IPS-11a (cell line): Measurements from ENCODE around the gene GLTPD2.

Source experiments
- H3K4me3 ChIP-seq: one replicate; pipeline ENCODE4 v1.5.1; 2013; ENCODE audit warnings: low read depth, low read length, control low read depth

Gene GLTPD2

DNA sequence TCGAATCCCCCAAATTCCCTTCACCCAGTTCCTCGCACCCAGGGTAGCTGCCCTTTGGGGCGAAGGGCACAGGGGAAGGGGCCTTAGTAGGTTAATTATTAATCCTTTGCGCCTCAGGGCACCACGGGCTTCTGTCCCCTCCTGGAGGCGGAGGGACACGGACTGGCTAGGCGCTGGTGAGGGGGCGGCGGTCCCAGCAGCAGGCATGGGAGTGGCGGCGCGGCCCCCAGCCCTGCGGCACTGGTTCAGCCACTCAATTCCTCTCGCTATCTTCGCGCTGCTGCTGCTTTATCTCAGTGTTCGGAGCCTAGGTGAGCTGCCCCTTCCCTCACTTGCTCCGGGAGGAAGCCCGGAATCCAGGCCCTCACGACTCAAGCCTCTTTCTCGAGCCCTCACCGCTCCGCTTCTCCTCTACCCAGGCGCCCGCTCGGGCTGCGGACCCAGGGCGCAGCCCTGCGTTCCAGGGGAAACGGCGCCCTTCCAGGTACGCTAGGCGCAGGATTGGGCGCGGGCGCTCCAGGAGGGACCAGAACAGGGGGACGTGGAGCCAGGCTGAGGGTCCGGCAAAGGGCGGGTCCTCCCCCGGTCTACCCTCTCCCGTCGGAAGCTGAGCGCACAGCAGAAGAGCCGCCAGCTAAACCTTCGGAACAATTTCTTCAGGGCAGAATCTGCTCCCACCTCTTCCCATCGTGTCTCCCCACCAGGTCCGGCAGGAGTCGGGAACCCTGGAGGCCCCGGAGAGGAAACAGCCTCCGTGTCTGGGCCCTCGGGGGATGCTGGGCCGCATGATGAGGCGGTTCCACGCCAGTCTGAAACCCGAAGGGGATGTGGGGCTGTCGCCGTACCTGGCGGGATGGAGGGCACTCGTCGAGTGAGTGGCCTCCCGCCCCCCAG is at the start of gene GLTPD2:
GLTPD2 (plus strand) TSS at position 158 of the 894 bp plus-strand sequence; CDS start at position 206, 48 bp downstream.
- peak within 1 kb of the TSS; percentile 69 for H3K4me3 ChIP-seq

GRCh38 chr17:4739122-4740024 is 49.4 kb upstream of the GLTPD2 start, which contains the start of the genes CXCL16 and ZMYND15:
CXCL16 (minus strand) TSS chr17:4739928; CDS start chr17:4739339, 589 bp downstream.
ZMYND15 (plus strand) TSS chr17:4739833; CDS start chr17:4740549, 716 bp downstream.
- peak within 1 kb of the TSS; percentile 53 for H3K4me3 ChIP-seq

- peak overlapping the region; percentile 53 for H3K4me3 ChIP-seq
Measured at GRCh38 chr17:4740025-4740351, 48.8 kb upstream of the GLTPD2 start.

DNA sequence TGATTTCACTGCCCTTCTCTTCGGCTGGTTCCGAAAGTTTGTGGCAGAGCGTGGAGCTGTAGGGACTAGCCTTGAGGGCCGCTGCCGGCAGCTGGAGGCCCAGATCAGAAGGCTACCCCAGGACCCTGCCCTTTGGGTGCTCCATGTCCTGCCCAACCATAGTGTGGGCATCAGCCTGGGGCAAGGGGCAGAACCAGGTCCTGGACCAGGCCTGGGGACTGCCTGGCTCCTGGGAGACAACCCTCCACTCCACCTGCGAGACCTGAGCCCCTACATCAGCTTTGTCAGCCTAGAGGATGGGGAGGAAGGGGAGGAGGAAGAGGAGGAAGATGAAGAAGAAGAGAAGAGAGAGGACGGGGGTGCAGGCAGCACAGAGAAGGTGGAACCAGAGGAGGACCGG is 48.2 kb upstream of the GLTPD2 start:
- H3K4me3 ChIP-seq: no peak overlapping the region

DNA sequence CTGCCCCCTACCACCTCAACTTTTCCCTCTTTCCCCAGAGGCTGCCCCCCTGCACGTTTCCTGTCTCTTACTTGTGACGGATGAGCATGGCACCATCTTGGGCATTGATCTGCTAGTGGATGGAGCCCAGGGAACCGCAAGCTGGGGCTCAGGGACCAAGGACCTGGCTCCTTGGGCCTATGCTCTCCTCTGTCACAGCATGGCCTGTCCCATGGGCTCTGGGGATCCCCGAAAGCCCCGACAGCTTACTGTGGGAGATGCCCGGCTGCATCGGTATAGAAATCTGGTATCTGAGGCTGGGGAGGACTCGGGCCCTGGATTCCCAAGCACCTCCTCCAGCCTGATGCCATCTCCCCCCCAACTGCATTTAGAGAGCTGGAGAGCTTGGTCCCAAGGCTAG is 47.2 kb upstream of the GLTPD2 start:
- no peak overlapping the region for H3K4me3 ChIP-seq

DNA sequence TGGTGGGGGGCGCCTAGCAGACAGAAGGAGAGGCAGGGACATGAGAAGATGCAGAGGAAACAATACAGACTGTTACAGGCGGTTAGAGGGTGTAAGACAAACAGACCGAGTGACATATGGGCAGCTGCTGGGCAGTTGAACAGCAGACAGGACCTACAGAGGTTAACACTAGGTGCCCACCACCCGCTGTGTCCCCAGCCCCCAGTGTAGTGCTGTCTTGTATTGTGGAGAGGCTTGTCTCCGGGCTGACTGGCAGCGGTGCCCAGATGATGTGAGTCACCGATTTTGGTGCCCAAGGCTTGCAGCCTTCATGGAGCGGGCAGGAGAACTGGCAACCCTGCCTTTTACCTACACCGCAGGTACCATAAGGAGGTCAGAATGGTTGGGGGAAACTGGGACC is 46.6 kb upstream of the GLTPD2 start:
- H3K4me3 ChIP-seq: no peak overlapping the region

DNA sequence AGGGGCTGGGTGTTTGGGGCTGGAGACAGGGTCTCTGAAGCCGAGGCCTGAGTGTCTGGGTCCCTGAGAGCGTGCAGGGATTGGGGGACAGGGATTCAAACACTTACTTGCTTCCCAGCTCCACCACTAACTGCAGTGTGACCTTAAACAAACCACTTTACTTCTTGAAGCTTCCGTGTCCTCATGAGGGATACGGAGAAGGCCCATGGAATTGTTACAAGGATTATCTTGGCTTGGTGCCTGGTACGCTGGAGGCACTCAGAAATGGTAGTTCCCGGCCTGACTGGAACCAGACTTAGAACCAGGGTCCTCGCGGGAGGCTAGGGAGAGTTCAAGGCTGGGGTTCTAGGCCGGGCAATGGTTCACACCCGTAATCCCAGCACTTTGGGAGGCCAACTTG is 46.1 kb upstream of the GLTPD2 start:
- H3K4me3 ChIP-seq: no peak overlapping the region

DNA sequence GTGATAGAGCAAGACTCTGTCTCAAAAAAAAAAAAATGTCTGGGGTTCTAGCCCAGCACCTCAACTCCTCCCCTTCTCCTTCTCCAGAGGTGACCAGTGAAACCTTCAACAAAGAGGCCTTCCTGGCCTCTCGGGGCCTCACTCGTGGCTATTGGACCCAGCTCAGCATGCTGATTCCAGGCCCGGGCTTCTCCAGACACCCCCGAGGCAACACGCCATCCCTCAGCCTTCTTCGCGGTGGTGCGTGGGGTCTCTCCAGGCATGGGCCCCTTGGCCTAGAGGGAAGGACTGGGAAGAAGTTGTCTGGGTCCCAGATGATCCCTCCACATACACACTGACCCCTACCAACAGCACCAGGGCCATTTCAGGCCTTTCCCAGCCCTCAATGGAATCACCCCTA is 45.5 kb upstream of the GLTPD2 start:
- H3K4me3 ChIP-seq: no peak overlapping the region

DNA sequence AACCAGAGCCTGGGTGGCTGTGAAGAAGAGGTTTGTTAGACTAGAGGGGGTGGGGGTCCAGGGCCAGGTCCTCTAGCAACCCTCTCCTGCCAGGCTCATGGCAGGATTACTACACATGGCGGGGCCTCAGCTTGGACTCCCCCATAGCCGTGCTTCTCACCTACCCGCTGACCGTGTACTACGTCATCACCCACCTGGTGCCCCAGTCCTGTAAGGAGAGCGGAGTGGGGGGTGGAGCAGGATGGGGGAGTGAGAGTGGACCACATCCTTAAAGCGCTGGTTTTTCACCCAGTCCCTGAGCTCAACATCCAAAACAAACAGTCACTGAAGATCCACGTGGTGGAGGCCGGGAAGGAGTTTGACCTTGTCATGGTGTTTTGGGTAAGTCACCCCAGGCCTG is 44.9 kb upstream of the GLTPD2 start:
- H3K4me3 ChIP-seq: no peak overlapping the region

DNA sequence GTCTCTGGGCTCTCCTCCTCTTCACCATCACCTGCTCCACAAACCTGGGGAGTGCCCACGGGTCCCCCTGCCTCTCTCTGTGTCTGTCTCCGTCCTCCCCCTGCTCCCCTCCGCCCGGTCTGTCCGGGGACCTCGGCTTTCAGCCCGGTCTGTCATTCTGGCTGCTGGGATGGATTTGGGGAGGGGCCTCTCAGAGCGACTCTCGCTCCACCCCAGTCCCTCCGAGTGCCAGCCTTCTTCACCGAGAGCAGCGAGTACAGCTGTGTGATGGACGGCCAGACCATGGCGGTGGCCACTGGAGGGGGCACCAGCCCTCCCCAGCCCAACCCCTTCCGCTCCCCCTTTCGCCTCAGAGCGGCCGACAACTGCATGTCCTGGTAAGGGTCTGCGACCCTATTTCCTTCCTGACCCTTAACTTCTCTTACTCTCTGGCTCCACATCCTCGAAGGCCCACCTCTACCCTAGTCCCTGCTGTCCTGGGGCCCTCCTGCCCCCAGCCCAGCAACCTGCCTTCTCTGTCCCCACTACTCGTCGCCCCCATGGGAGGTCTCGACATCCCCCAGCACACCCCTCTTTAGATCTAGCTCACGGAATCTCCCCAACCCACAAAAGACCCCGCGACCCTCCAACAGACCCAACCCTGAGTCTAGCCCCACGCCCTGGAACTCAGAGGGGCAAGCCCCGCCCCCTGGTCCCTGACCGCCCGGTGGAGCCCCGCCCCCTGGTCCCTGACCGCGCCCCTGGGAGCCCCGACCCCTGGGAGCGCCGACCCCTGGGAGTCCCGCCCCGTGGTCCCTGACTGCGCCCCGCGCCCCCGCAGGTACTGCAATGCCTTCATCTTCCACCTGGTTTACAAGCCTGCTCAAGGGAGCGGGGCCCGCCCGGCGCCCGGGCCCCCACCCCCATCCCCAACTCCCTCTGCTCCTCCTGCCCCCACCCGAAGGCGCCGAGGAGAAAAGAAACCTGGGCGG is 43.5 kb upstream of the GLTPD2 start:
- peak overlapping the region; percentile 40 for H3K4me3 ChIP-seq

GRCh38 chr17:4747847-4748246 is 40.9 kb upstream of the GLTPD2 start:
- H3K4me3 ChIP-seq: no peak overlapping the region

GRCh38 chr17:4748686-4749085 is 40.1 kb upstream of the GLTPD2 start:
- H3K4me3 ChIP-seq: no peak overlapping the region

- H3K4me3 ChIP-seq: no peak overlapping the region
Measured at GRCh38 chr17:4750606-4751005, 38.2 kb upstream of the GLTPD2 start.

DNA sequence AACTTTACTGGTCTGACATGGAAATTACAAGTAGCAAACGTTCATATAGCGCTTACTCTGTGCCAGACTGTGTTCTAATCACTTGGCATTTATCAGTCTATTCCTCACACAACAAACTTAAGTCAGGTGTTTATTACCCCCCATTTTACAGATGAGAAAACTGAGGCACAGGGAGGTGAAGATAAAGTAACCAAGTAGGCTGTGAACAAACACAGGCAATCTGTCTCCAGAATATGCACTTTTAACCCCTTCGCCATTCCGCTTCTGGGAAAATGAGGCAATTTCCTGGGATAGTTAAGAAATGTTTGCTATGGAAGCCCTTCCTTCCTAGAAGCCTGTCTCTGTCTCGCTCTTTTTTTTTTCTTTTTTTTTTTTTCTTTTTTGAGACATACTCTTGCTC is 36.8 kb upstream of the GLTPD2 start:
- H3K4me3 ChIP-seq: no peak overlapping the region

DNA sequence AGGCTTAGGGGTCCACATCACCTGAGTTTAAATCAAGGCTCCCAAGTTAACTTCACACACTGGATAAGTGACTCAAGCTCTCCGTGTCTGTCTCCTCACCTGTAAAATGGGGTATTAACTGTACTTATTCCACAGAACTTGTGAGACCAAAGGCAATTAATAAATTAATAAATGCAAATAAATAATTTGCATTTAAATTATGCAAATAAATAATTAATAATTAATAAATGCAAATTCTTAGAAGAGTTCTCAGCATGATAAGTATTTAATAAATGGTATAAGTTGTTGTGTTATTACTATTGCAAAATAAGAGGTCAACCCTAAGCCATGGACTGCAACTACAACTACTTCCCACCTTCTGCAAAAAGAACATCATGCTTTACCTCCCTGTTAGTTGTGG is 35.4 kb upstream of the GLTPD2 start:
- no peak overlapping the region for H3K4me3 ChIP-seq

- no peak overlapping the region for H3K4me3 ChIP-seq
Measured at GRCh38 chr17:4759776-4760236, 29.0 kb upstream of the GLTPD2 start.

GRCh38 chr17:4764595-4764994 is 24.2 kb upstream of the GLTPD2 start:
- no peak overlapping the region for H3K4me3 ChIP-seq

DNA sequence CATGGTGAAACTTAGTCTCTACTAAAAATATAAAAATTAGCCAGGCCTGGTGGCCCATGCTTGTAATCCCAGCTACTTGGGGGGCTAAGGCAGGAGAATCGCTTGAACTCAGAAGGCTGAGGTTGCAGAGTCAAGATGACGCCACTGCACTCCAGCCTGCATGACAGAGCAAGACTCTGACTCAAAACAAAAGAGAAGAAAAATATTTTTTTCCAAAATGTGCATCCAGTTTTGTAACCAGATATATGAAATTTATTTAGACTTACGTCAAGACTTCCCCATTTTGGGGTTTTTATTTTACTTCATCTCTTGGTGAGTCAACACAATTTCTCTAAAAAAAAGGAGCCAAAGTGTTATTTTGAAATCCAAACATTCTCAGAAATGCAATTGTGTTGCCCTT is 22.6 kb upstream of the GLTPD2 start:
- no peak overlapping the region for H3K4me3 ChIP-seq

- no peak overlapping the region for H3K4me3 ChIP-seq
Measured at GRCh38 chr17:4766723-4767122, 22.0 kb upstream of the GLTPD2 start.

DNA sequence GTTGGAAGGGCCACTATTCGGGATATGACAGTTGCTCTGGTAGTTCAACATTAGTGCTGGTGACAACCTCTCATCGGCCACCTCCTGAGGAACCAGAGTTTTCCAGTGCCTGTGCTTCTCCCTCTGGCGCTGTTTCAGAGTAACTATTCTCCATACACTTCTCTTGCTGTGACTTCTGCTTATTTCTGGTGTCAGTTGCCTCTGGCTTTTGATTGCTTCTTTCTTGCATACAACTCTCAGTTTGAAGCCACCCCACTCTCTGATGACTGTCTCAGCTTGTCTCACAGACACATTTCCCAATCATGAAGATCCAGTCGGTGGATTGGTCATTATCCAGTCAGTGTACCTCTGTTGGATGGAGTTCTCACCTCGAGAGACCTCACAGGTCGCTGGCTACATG is 20.5 kb upstream of the GLTPD2 start:
- no peak overlapping the region for H3K4me3 ChIP-seq
